Measurements from ENCODE around the gene BCLAF3.

GRCh38 chrX:20028588-20028987 is 37.7 kb upstream of the BCLAF3 start:
- TF ChIP-seq REST (IDR thresholded peaks at IDR 0.05; ENCODE audit: borderline replicate concordance) (no peak), TAF1 (IDR thresholded peaks at IDR 0.05; ENCODE audit: low read depth) (no peak), SMC3 (conservative IDR thresholded peaks at IDR 0.05; ENCODE audit: poor library complexity) (no peak), CTCF (IDR thresholded peaks at IDR 0.05; ENCODE audit: poor library complexity, severe bottlenecking) (no peak), RAD21 (conservative IDR thresholded peaks at IDR 0.05) (no peak), EP300 (conservative IDR thresholded peaks at IDR 0.05; ENCODE audit: poor library complexity, severe bottlenecking) (no peak), MXI1 (conservative IDR thresholded peaks at IDR 0.05; ENCODE audit: poor library complexity, severe bottlenecking) (no peak), POLR2AphosphoS5 (IDR thresholded peaks at IDR 0.05) (no peak)

All from neural cell (in vitro differentiated cells).